Astrocyte (in vitro differentiated cells and primary cell): Measurements from ENCODE around the gene HHIP. TPM values are rescaled to one million over a fixed set of nuclear protein-coding genes. Genes with fewer than 3 reads are reported as not detected.
"Not testable (repeated sequence)": the region's sequence is repeated elsewhere in the genome, so short reads cannot be mapped to it uniquely, and the experiment has no call there.

Source experiments
- DNase-seq: peaks from one replicate; pipeline ENCODE4 v3.0.0-alpha.2; 2010; ENCODE audit warnings: low read depth
- FAIRE-seq: peaks from 2 replicates; lab custom pipeline; 2011; peaks lifted over from hg19 to GRCh38; lab: Jason Lieb, UNC
- H2AFZ ChIP-seq: 2 replicates; pipeline ENCODE4 v1.6.0; 2012; ENCODE audit warnings: low read depth, low read length, inconsistent platforms
- H3K27ac ChIP-seq: 2 replicates; pipeline ENCODE4 v1.5.1; 2011; ENCODE audit warnings: low read depth, low read length, inconsistent platforms
- H3K27me3 ChIP-seq: 2 replicates; pipeline ENCODE4 v1.6.0; 2011; ENCODE audit warnings: low read length, inconsistent platforms; ENCODE audit not compliant: insufficient read depth
- H3K36me3 ChIP-seq: 2 replicates; pipeline ENCODE4 v1.5.1; 2011; ENCODE audit warnings: low read length, inconsistent platforms; ENCODE audit not compliant: insufficient read depth
- H3K4me1 ChIP-seq: 2 replicates; pipeline ENCODE4 v1.5.1; 2011; ENCODE audit warnings: low read length, inconsistent platforms; ENCODE audit not compliant: insufficient read depth
- H3K4me2 ChIP-seq: 2 replicates; pipeline ENCODE4 v1.6.0; 2012; ENCODE audit warnings: low read length, inconsistent platforms
- H3K4me3 ChIP-seq: 2 replicates; pipeline ENCODE4 v1.5.1; 2011; ENCODE audit warnings: low read depth, mild to moderate bottlenecking, low read length, inconsistent platforms; ENCODE audit not compliant: insufficient read depth
- H3K79me2 ChIP-seq: 2 replicates; pipeline ENCODE4 v1.6.0; 2012; ENCODE audit warnings: mild to moderate bottlenecking, low read length, inconsistent platforms; ENCODE audit not compliant: insufficient read depth
- H3K9ac ChIP-seq: 2 replicates; pipeline ENCODE4 v1.6.0; 2012; ENCODE audit warnings: mild to moderate bottlenecking, low read length, inconsistent platforms
- H3K9me3 ChIP-seq: 2 replicates; pipeline ENCODE4 v1.5.1; 2012; ENCODE audit warnings: low read depth, mild to moderate bottlenecking, low read length, inconsistent platforms; ENCODE audit not compliant: insufficient read depth
- H4K20me1 ChIP-seq: 2 replicates; pipeline ENCODE4 v1.6.0; 2012; ENCODE audit warnings: low read length, inconsistent platforms; ENCODE audit not compliant: insufficient read depth
- H3K27ac Mint-ChIP-seq: one replicate; pipeline ENCODE4 v1.8.0; 2021; ENCODE audit warnings: mild to moderate bottlenecking, mixed read lengths; ENCODE audit not compliant: unreplicated experiment
- H3K27me3 Mint-ChIP-seq: one replicate; pipeline ENCODE4 v1.8.0; 2021; ENCODE audit warnings: low read depth, mixed read lengths; ENCODE audit not compliant: unreplicated experiment
- H3K36me3 Mint-ChIP-seq: one replicate; pipeline ENCODE4 v1.8.0; 2021; ENCODE audit warnings: low read depth, mixed read lengths; ENCODE audit not compliant: unreplicated experiment
- H3K4me1 Mint-ChIP-seq: one replicate; pipeline ENCODE4 v1.8.0; 2021; ENCODE audit warnings: low read depth, mixed read lengths; ENCODE audit not compliant: unreplicated experiment
- H3K4me3 Mint-ChIP-seq: one replicate; pipeline ENCODE4 v1.8.0; 2021; ENCODE audit warnings: mild to moderate bottlenecking, moderate library complexity, mixed read lengths; ENCODE audit not compliant: unreplicated experiment
- H3K9me3 Mint-ChIP-seq: one replicate; pipeline ENCODE4 v1.8.0; 2021; ENCODE audit warnings: mild to moderate bottlenecking, mixed read lengths; ENCODE audit not compliant: unreplicated experiment
- CTCF ChIP-seq: IDR thresholded peaks from 2 replicates; pipeline ENCODE4 v1.5.1; 2011; ENCODE audit warnings: low read depth, mild to moderate bottlenecking, inconsistent platforms, low read length, moderate library complexity; ENCODE audit not compliant: insufficient read depth
- EZH2 ChIP-seq: IDR thresholded peaks from 2 replicates; pipeline ENCODE4 v1.6.1; 2012; ENCODE audit warnings: mild to moderate bottlenecking, low read length, inconsistent platforms; ENCODE audit not compliant: insufficient read depth
- total RNA-seq: library from RNA; stranded (reverse); gene quantifications from 2 replicates; pipeline ENCODE4 v1.2.1, GENCODE V29; 2021

Gene HHIP
- total RNA-seq, 1 donor from 2014 or later: 4.0 TPM

DNA sequence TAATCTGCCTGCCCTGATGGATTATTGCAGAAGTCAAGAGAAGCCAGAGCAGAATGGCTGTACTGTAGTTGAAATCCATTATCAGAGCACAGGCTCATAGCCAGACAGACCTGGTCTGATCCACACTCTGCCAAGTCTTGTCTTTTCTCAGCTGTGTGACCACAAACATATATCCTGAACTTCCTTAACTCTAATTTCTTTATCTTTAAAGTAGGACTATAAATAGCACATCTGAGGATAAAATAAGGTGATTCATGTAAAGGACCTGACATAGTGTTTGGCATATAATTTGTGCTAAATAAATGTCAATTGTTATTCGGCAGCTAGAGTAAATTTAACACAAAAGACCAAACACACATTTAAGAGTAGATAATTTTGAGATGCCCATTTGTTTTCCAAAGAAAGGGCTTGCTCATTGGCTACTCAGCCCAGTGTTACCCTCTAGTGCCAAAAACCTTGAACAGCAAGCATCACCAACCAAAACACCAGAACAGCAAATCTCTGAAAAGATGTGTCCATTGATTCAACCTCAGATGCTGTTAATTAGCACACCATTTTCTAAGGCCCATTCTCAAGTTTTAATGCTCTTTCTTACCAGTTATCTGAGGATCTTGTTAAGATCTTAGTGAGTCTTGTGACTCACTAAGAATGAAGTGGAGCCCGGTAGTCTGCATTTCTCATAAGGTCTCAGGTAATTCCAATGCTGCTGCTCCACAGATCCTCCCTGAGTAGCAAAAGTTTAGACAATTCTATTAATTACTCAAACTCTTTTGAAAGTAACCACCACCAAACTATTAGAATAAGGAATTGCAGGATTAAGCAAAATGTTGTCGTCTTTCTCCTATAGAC is 108.8 kb downstream of the HHIP start:
- no peaks in the 10 kb centered on the region for H3K27me3 ChIP-seq
- Mint-ChIP-seq H3K4me1 (peaks cover 8% of the 10 kb centered on the region), H3K27me3 (no peaks in the 10 kb centered on the region), H3K9me3 (no peaks in the 10 kb centered on the region), H3K27ac (no peak overlapping the region), H3K36me3 (no peaks in the 10 kb centered on the region), H3K4me3 (no peak overlapping the region)
- H3K36me3 ChIP-seq: no peaks in the 10 kb centered on the region
- DNase-seq (peak; percentile 89), FAIRE-seq (no peak)
- H4K20me1 ChIP-seq: no peaks in the 10 kb centered on the region
- TF ChIP-seq CTCF: peak; percentile 36
- no peak for TF ChIP-seq EZH2
- H3K4me3 ChIP-seq: no peak overlapping the region
- H3K9ac ChIP-seq: no peak overlapping the region
- no peak overlapping the region for H2AFZ ChIP-seq
- no peaks in the 10 kb centered on the region for H3K9me3 ChIP-seq
- H3K27ac ChIP-seq: no peak overlapping the region
- H3K4me2 ChIP-seq: peak overlapping the region; percentile 13
- H3K4me1 ChIP-seq: peaks cover 7% of the 10 kb centered on the region
- no peaks in the 10 kb centered on the region for H3K79me2 ChIP-seq

DNA sequence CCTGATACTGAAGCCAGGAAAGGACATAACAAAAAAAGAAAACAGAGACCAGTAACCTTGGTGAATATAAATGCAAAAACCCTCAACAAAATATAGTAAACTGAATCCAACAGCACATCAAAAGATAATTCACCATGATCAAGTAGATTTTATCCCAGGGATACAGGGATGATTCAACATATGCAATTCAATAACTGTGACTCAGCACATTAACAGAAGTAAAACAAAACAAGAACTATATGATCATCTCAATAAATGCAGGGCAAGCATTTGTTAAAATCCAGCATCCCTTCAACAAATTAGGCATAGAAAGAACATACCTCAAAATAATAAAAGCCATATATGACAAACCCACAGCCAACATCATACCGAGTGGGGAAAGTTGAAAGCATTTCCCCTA is 112.0 kb downstream of the HHIP start:
- no peak for DNase-seq

DNA sequence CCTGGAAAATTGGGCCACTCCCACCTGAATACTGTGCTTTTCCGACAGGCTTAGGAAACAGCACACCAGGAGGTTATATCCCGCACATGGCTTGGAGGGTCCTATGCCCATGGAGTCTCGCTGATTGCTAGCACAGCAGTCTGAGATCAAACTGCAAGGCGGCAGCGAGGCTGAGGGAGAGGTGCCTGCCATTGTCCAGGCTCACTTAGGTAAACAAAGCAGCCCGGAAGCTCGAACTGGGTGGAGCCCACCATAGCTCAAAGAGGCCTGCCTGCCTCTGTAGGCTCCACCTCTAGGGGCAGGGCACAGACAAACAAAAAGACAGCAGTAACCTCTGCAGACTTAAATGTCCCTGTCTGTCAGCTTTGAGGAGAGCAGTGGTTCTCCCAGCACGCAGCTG is 122.9 kb downstream of the HHIP start:
- H3K4me2 ChIP-seq, DNase-seq, H3K9me3 ChIP-seq, H3K4me3 Mint-ChIP-seq, H3K27me3 Mint-ChIP-seq, H3K9me3 Mint-ChIP-seq, H3K27ac ChIP-seq, H4K20me1 ChIP-seq, H3K27ac Mint-ChIP-seq, H3K9ac ChIP-seq, FAIRE-seq, H2AFZ ChIP-seq, H3K4me1 Mint-ChIP-seq, H3K27me3 ChIP-seq, H3K79me2 ChIP-seq, H3K36me3 Mint-ChIP-seq, H3K4me3 ChIP-seq, H3K36me3 ChIP-seq, H3K4me1 ChIP-seq: not testable (repeated sequence)

More for the DNA sequence above, 112.0 kb downstream of the HHIP start:
- Histone ChIP-seq H3K79me2 (no peaks in the 10 kb centered on the region), H4K20me1 (no peaks in the 10 kb centered on the region), H3K4me3 (no peak overlapping the region), H3K9ac (no peak overlapping the region), H3K9me3 (no peaks in the 10 kb centered on the region), H3K4me1 (peaks cover 7% of the 10 kb centered on the region), H3K27ac (no peak overlapping the region), H3K4me2 (no peak overlapping the region), H3K36me3 (no peaks in the 10 kb centered on the region), H3K27me3 (no peaks in the 10 kb centered on the region), H2AFZ (no peak overlapping the region)
- Mint-ChIP-seq H3K4me3 (no peak overlapping the region), H3K36me3 (no peaks in the 10 kb centered on the region), H3K27me3 (no peaks in the 10 kb centered on the region), H3K9me3 (no peaks in the 10 kb centered on the region), H3K27ac (no peak overlapping the region), H3K4me1 (peaks cover 8% of the 10 kb centered on the region)
- no peak for TF ChIP-seq EZH2
- no peak for TF ChIP-seq CTCF
- no peak for FAIRE-seq
